Duodenal mucosa (tissue), 2 donors: Measurements from ENCODE around the gene HMCN1.

Experiments used
- H3K27ac ChIP-seq: one replicate; pipeline ENCODE4 v1.7.0; 2013; ENCODE audit warnings: low read depth, low read length
- H3K27me3 ChIP-seq, 2 donors: one replicate each; pipeline ENCODE4 v1.7.0; 2013; ENCODE audit warnings: low read length in 2 of 2, control low read depth in 1 of 2; ENCODE audit not compliant: insufficient read depth in 2 of 2, control insufficient read depth in 1 of 2
- H3K36me3 ChIP-seq, 2 donors: one replicate each; pipeline ENCODE4 v1.7.0; 2013; ENCODE audit warnings: low read length in 2 of 2, control low read depth in 1 of 2; ENCODE audit not compliant: insufficient read depth in 2 of 2, control insufficient read depth in 1 of 2
- H3K4me1 ChIP-seq, 2 donors: one replicate each; pipeline ENCODE4 v1.7.0; 2013; ENCODE audit warnings: low read length in 2 of 2, control low read depth in 1 of 2; ENCODE audit not compliant: insufficient read depth in 2 of 2, control insufficient read depth in 1 of 2
- H3K4me3 ChIP-seq, 2 donors: one replicate each; pipeline ENCODE4 v1.7.0; 2013; ENCODE audit warnings: low read length in 2 of 2, low read depth in 1 of 2
- H3K9ac ChIP-seq, 2 donors: one replicate each; pipeline ENCODE4 v1.7.0; 2013; ENCODE audit warnings: low read length in 2 of 2, low read depth in 1 of 2
- H3K9me3 ChIP-seq, 2 donors: one replicate each; pipeline ENCODE4 v1.7.0; 2013; ENCODE audit warnings: low read length in 2 of 2, control low read depth in 1 of 2; ENCODE audit not compliant: control insufficient read depth in 1 of 2

HMCN1 gene

GRCh38 chr1:185733818-185734735 is at the start of gene HMCN1:
Gene HMCN1 (plus strand): TSS chr1:185734391. CDS start chr1:185734780, 389 bp downstream.
- Histone ChIP-seq H3K9me3 (peaks cover 0 to 2% of the 10 kb centered on the region in 2 donors), H3K27me3 (peaks cover 13 to 16% of the 10 kb centered on the region in 2 donors), H3K4me3 (peak within 1 kb of the TSS; percentile 78 to 81), H3K9ac (peak within 1 kb of the TSS; percentile 45 to 54), H3K4me1 (peaks cover 0 to 5% of the 10 kb centered on the region in 2 donors), H3K27ac (peak within 1 kb of the TSS; percentile 15), H3K36me3 (no peaks in the 10 kb centered on the region)

- Histone ChIP-seq H3K27me3 (no peaks in the 10 kb centered on the region), H3K4me1 (no peaks in the 10 kb centered on the region), H3K9ac (no peak overlapping the region)
These were observed 47.1 kb upstream of the HMCN1 start for GRCh38 chr1:185686821-185687778.

GRCh38 chr1:185690527-185690926 is 43.7 kb upstream of the HMCN1 start:
- Histone ChIP-seq H3K4me3 (no peak overlapping the region), H3K4me1 (peaks cover 4 to 10% of the 10 kb centered on the region in 2 donors), H3K9ac (no peak overlapping the region), H3K36me3 (no peaks in the 10 kb centered on the region), H3K27me3 (no peaks in the 10 kb centered on the region), H3K9me3 (no peaks in the 10 kb centered on the region), H3K27ac (no peak overlapping the region)

More at GRCh38 chr1:185686821-185687778, 47.1 kb upstream of the HMCN1 start:
- Histone ChIP-seq H3K9me3 (no peaks in the 10 kb centered on the region), H3K4me3 (no peak overlapping the region), H3K27ac (no peak overlapping the region), H3K36me3 (no peaks in the 10 kb centered on the region)

GRCh38 chr1:185693654-185694053 is 40.5 kb upstream of the HMCN1 start:
- Histone ChIP-seq H3K9me3 (no peaks in the 10 kb centered on the region), H3K4me3 (peak overlapping the region; percentile 65 to 67)

GRCh38 chr1:185694081-185694480 is 40.1 kb upstream of the HMCN1 start:
- H3K9me3 ChIP-seq: no peaks in the 10 kb centered on the region
- H3K27me3 ChIP-seq: no peaks in the 10 kb centered on the region
- H3K36me3 ChIP-seq: no peaks in the 10 kb centered on the region
- H3K4me3 ChIP-seq: peak overlapping the region; percentile 65 to 67
- peak overlapping the region in 1 of 2 donors; percentile 20 for H3K9ac ChIP-seq
- peaks cover 4 to 10% of the 10 kb centered on the region in 2 donors for H3K4me1 ChIP-seq
- H3K27ac ChIP-seq: no peak overlapping the region

More at GRCh38 chr1:185693654-185694053, 40.5 kb upstream of the HMCN1 start:
- H3K9ac ChIP-seq: no peak overlapping the region
- H3K36me3 ChIP-seq: no peaks in the 10 kb centered on the region
- H3K27me3 ChIP-seq: no peaks in the 10 kb centered on the region
- peaks cover 4 to 10% of the 10 kb centered on the region in 2 donors for H3K4me1 ChIP-seq
- no peak overlapping the region for H3K27ac ChIP-seq

GRCh38 chr1:185695299-185695698 is 38.9 kb upstream of the HMCN1 start:
- no peaks in the 10 kb centered on the region for H3K9me3 ChIP-seq
- H3K9ac ChIP-seq: no peak overlapping the region
- peaks cover 4 to 10% of the 10 kb centered on the region in 2 donors for H3K4me1 ChIP-seq
- no peak overlapping the region for H3K4me3 ChIP-seq
- no peaks in the 10 kb centered on the region for H3K27me3 ChIP-seq
- H3K27ac ChIP-seq: no peak overlapping the region
- no peaks in the 10 kb centered on the region for H3K36me3 ChIP-seq

- no peaks in the 10 kb centered on the region for H3K27me3 ChIP-seq
- no peaks in the 10 kb centered on the region for H3K36me3 ChIP-seq
- no peak overlapping the region for H3K4me3 ChIP-seq
- peaks cover 10 to 11% of the 10 kb centered on the region in 2 donors for H3K4me1 ChIP-seq
- no peak overlapping the region for H3K9ac ChIP-seq
- H3K27ac ChIP-seq: no peak overlapping the region
- H3K9me3 ChIP-seq: no peaks in the 10 kb centered on the region
These were observed 37.6 kb upstream of the HMCN1 start for GRCh38 chr1:185696422-185697150.

- H3K27ac ChIP-seq: no peak overlapping the region
- no peaks in the 10 kb centered on the region for H3K36me3 ChIP-seq
- no peaks in the 10 kb centered on the region for H3K27me3 ChIP-seq
- H3K4me1 ChIP-seq: peaks cover 8 to 10% of the 10 kb centered on the region in 2 donors
- no peaks in the 10 kb centered on the region for H3K9me3 ChIP-seq
- no peak overlapping the region for H3K9ac ChIP-seq
- no peak overlapping the region for H3K4me3 ChIP-seq
These were observed 34.3 kb upstream of the HMCN1 start for GRCh38 chr1:185699874-185700273.

- Histone ChIP-seq H3K27ac (no peak overlapping the region), H3K9ac (no peak overlapping the region), H3K9me3 (no peaks in the 10 kb centered on the region), H3K27me3 (no peaks in the 10 kb centered on the region), H3K4me1 (peaks cover 7% of the 10 kb centered on the region in 2 donors), H3K36me3 (no peaks in the 10 kb centered on the region), H3K4me3 (no peak overlapping the region)
These were observed 32.5 kb upstream of the HMCN1 start for GRCh38 chr1:185701650-185702049.
